NCI-H1417 (cell line): ENCODE measurements around the gene SELENOP.
A peak's percentile ranks its signal among the peaks of the same experiment; 100 is the strongest.
"Not testable (repeated sequence)": the region's sequence is repeated elsewhere in the genome, so short reads cannot be mapped to it uniquely, and the experiment has no call there.

Source experiments
- DNase-seq, 3 experiments: peaks; one replicate each; lab custom pipeline; 2025; lab: John Stamatoyannopoulos, UW

The SELENOP gene

GRCh38 chr5:42811591-42812446, at the start of gene SELENOP:
Gene SELENOP (minus strand): TSS chr5:42811892. CDS start chr5:42808353, 3,539 bp downstream.
- DNase-seq, result peak; percentile 79 to 97 (median 94)

GRCh38 chr5:42858687-42859086, 47.0 kb upstream of the SELENOP start:
- peak in 1 of 3 experiments; percentile 21 for DNase-seq

DNA sequence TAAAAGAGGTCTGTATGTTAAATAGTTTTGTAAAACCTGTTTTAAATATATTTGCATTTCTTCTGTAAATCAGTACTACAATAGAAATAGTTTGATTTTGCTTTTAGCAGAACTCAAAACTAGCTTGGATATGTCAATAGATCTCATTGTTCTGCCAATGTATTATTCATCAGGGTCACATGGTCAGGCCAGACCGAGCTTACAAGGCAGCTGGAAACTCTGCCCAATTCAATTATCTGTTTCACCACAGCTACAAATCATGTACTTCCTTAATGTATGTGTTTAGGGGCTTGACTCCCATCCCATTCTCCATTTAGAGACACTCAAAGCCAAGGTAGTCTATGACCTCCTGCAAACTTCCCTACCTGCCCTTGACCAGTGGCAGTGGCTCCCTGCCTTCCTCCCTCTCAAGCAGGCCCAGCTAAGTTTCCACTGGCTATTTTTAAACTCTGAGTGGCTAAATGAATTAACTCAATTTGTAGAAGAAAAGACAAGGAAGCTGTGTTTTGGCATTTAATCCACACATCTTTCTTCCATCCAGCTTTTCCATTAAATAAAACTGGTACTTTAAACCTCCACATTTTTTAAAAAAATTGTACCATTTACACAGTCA, 46.4 kb upstream of the SELENOP start:
- DNase-seq, result peak in 1 of 3 experiments; percentile 7

GRCh38 chr5:42855811-42856210, 44.1 kb upstream of the SELENOP start:
- DNase-seq, result no peak

GRCh38 chr5:42855386-42855785, 43.7 kb upstream of the SELENOP start:
- no peak for DNase-seq

GRCh38 chr5:42854795-42855194, 43.1 kb upstream of the SELENOP start:
- no peak for DNase-seq

DNA sequence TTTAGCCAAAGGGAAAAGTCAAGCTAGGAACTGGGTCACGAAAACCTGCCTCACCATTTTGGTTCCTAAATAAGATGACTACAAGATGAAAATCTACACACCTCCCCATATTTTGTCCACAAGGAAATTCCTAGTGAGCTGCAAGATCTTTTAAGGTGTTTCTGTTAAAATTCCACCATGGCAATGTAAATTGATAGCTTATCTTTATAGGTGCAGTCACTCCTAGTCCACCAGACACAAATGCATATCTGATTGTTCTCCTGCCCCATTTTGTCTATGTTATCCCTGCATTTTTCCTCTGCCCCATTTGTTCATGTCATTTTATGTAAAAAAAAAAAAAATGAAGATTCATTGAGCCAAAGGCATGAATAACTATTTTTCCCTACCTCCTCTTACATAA, 41.1 kb upstream of the SELENOP start:
- no peak for DNase-seq

DNA sequence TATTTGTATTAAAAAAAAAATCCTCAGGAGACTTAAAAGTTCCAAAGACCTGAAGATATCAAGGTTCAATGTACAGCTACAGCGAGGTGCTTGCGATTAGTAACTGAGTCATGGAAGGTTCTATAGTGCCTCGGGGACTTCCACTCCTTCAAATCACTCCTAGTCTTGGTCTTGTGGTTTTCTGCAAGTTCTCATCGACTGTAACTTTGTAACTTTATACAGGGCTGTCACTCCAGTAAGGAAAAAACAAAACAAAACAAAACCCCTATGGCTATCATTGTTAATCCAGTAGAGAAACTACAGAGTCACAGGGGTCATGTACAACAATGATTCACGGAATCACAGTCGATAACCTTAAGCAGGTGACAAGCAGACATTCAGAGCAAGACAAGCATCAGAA, 39.8 kb upstream of the SELENOP start:
- DNase-seq, result no peak

DNA sequence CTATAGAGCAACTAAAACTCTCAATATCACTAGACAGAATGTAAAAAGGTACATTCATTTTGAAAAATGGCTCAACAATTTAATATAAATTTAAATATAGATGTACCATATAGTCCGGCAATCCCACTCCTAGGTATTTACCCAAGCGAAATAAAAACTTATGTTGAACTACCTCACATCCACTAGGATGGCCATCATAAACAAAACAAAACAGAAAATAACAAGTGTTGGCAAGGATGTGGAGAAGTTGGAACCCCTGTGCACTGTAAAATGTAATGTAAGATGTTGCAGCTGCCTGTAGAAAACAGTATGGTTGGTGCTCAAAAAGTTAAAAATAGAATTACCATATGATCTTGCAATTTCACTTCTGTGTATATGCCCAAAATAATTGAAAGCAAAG, 36.9 kb upstream of the SELENOP start:
- DNase-seq, result no peak

DNA sequence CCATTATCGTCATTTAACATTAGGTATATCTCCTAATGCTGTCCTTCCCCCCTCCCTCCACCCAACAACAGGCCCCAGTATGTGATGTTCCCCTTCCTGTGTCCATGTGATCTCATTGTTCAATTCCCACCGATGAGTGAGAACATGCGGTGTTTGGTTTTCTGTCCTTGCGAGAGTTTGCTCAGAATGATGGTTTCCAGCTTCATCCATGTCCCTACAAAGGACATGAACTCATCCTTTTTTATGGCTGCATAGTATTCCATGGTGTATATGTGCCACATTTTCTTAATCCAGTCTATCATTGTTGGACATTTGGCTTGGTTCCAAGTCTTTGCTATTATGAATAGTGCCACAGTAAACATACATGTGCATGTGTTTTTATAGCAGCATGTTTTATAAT, 32.7 kb upstream of the SELENOP start:
- DNase-seq, result not testable (repeated sequence)

GRCh38 chr5:42843675-42844292, 32.1 kb upstream of the SELENOP start:
- no peak for DNase-seq

DNA sequence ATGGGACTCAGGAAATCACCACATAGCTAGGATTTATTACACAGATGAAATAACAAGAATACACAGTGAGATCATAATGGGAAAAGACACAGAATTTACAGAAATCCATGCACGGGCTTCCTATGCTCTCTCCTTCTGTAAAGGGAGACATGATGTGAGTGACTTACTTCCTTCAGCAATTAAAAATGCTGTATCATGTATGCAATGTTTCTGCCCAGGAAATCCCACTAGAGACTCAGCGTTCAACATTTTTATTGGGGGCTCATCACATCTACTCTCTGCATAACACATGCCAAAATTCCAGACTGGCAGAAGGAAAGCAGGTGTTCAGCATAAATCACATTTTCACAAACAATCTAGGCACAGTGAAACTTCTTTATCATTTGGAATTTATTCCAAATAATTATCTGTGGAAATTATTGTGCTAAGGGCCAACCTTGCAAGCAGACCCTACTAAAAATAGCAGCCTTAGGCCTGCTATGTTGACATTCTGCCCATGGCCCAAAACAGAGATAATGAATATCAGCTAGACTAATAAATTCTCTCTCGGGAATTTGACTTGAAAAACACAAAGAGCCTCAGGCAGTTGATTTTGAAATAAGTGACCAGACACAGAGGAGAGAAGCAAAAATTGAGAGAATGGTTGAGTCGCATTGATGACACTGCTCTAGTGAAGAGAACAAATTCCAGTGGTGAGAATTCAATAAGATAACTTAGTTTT, 31.4 kb upstream of the SELENOP start:
- DNase-seq, result no peak

- no peak for DNase-seq
Measured at GRCh38 chr5:42840842-42841567, 29.3 kb upstream of the SELENOP start.

- DNase-seq, result no peak
Measured at GRCh38 chr5:42840269-42840668, 28.6 kb upstream of the SELENOP start.

- no peak for DNase-seq
Measured at GRCh38 chr5:42839196-42839595, 27.5 kb upstream of the SELENOP start.

GRCh38 chr5:42837601-42838000, 25.9 kb upstream of the SELENOP start:
- DNase-seq, result no peak

DNA sequence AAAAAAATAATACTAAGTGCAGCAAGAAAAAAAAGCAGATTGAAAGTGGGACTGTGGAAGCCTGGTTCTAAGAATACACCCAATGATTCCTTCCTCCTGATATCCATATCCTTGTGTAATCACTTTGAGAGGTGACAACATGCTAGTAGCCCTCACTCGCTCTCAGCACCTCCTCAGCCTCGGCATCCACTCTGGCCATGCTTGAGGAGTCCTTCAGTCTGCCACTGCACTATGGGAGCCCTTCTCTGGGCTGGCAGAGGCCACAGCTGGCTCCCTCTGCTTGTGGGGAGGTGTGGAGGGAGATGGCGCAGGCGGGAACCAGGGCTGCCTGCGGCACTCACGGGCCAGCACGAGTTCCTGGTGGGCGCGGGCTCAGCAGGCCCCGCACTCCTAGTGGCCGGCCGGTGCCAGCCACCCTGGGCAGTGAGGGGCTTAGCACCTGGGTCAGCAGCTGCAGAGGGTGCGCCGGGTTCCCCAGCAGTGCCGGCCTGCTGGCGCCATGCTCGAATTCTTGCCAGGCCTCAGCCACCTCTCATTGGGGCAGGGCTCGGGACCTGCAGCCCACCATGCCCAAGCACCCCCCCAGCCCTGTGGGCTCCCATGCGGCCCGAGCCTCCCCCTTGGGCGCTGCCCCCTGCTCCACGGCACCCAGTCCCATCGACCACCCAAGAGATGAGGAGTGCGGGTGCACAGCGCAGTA, 24.5 kb upstream of the SELENOP start:
- no peak for DNase-seq

DNA sequence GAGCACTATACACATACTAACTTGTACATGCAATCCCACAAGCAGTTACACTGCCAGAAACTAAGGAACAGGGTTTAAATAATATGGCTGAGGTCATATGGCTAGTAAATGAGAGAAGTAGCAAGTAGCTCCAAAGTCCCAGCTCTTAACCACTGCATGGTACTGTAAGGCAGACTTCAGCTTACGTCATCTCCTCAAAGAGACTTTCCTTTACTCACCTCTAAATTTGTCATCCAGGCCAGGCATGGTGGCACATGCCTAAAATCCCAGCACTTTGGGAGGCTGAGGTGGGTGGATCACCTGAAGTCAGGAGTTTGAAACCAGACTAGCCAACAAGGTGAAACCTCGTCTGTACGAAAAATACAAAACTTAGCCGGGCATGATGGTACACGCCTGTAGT, 20.4 kb upstream of the SELENOP start:
- no peak for DNase-seq

GRCh38 chr5:42830924-42831323, 19.2 kb upstream of the SELENOP start:
- DNase-seq, result no peak

DNA sequence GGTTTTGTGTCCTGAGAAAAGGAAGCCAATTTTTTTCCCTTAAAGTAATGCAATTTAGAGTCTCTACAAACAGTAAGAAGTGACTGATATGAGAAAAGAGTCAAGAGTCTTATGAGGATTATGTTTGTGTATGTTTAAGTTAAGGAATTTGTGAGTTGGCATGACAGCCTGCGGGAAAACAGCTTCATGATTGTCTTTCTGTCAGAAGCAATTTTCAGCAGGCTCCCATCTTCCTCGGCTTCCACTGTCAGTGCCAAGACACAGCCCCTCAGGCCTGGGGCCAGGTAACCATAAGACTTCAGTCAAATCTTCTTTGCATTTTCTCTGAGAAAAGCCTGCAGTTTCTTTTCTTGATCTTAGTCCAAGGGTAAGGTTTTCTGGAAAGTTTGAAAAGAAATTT, 17.0 kb upstream of the SELENOP start:
- DNase-seq, result no peak
